MCF 10A (cell line): ENCODE measurements around the gene BNIP3. TPM values are rescaled to one million over a fixed set of nuclear protein-coding genes. Genes with fewer than 3 reads are reported as not detected.

ENCODE experiments used
- BruUV-seq: library from RNA; stranded (reverse); fragments of 400-500 nt; replicated peaks from 2 replicates; lab custom pipeline; 2021; lab: Mats Ljungman, UMichigan
- CTCF ChIA-PET: fragments of 300-600 bp; sonication (Branson Sonifier 250); formaldehyde crosslinking; extraction: SDS; loops from one replicate; lab custom pipeline; 2021; ENCODE audit warnings: antibody characterized with exemption, inconsistent platforms; lab: Yijun Ruan, JAX
- POLR2A ChIA-PET: fragments of 300-600, 350-650 bp; sonication (Branson Sonifier 250); formaldehyde crosslinking; extraction: SDS; loops from one replicate; lab custom pipeline; 2020; ENCODE audit warnings: antibody characterized with exemption, inconsistent platforms; lab: Yijun Ruan, JAX
- DNase-seq: peaks from one replicate; pipeline ENCODE4 v3.0.0-alpha.2; 2018; ENCODE audit not compliant: unreplicated experiment
- H3K27ac Mint-ChIP-seq: one replicate; pipeline ENCODE4 v1.8.0; 2022; ENCODE audit warnings: mild to moderate bottlenecking, low read depth, mixed read lengths; ENCODE audit not compliant: unreplicated experiment
- H3K27me3 Mint-ChIP-seq: one replicate; pipeline ENCODE4 v1.8.0; 2022; ENCODE audit warnings: mixed read lengths; ENCODE audit not compliant: insufficient read depth, unreplicated experiment
- H3K36me3 Mint-ChIP-seq: one replicate; pipeline ENCODE4 v1.8.0; 2022; ENCODE audit warnings: mild to moderate bottlenecking, moderate library complexity, mixed read lengths; ENCODE audit not compliant: insufficient read depth, unreplicated experiment
- H3K4me1 Mint-ChIP-seq: one replicate; pipeline ENCODE4 v1.8.0; 2022; ENCODE audit warnings: mixed read lengths; ENCODE audit not compliant: insufficient read depth, unreplicated experiment
- H3K4me3 Mint-ChIP-seq: one replicate; pipeline ENCODE4 v1.8.0; 2022; ENCODE audit warnings: mild to moderate bottlenecking, moderate library complexity, mixed read lengths; ENCODE audit not compliant: unreplicated experiment
- H3K9me3 Mint-ChIP-seq: one replicate; pipeline ENCODE4 v1.8.0; 2022; ENCODE audit warnings: mixed read lengths; ENCODE audit not compliant: unreplicated experiment
- intact Hi-C: fragments of 100-400 bp; cut with micrococcal nuclease; formaldehyde crosslinking; loops from 2 replicates; pipeline ENCODE4 v1.14.1; 2022
- total RNA-seq: library from RNA; stranded (reverse); gene quantifications from 2 replicates; pipeline ENCODE4 v1.2.3, GENCODE V29; 2022
- TF ChIP-seq, protein P1 (sequence below): fragments of 200-600 bp; IDR thresholded peaks from one replicate; pipeline ENCODE4 v1.8.0; 2022; ENCODE audit warnings: antibody characterized with exemption, mild to moderate bottlenecking; ENCODE audit not compliant: unreplicated experiment

The BNIP3 gene
- total RNA-seq, 1 experiment from 2014 or later: 47.0 TPM

DNA sequence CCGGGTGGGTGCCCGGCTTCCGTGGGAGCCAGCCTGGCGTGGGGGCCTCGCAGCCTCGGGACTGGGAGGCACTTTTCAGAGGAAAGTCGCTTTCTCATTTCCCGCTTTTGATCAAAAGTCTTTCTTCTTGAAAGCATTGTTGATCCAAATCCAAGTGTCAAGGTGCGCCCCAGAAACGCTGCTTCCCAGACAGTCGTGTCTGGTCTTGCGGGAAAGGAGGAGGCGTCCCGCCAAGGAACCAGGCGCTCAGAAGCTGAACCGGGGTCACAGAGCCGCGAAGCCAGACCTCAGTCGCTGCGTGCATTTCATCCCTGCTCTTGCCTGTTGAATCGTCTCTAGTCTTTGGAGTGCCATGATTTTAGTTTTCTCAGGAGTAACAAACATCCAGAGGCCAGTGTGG is 1.1 kb upstream of the BNIP3 start:
- Mint-ChIP-seq H3K9me3 (no peaks in the 10 kb centered on the region), H3K27ac (no peak overlapping the region), H3K27me3 (no peaks in the 10 kb centered on the region), H3K36me3 (peaks cover 9% of the 10 kb centered on the region), H3K4me1 (peaks cover 18% of the 10 kb centered on the region), H3K4me3 (peak overlapping the region; percentile 44)
- ChIA-PET CTCF (interaction anchor here (0.5 kb wide), 1 partner anchor 14 kb away, joined by 3 read pairs; no protein-coding TSS in a partner anchor), POLR2A (interaction anchor here (1.0 to 2.8 kb wide), 3 partner anchors 15 to 81 kb away, joined by 3 to 9 read pairs (median 8); no protein-coding TSS in a partner anchor)
- TF ChIP-seq, protein P1, sequence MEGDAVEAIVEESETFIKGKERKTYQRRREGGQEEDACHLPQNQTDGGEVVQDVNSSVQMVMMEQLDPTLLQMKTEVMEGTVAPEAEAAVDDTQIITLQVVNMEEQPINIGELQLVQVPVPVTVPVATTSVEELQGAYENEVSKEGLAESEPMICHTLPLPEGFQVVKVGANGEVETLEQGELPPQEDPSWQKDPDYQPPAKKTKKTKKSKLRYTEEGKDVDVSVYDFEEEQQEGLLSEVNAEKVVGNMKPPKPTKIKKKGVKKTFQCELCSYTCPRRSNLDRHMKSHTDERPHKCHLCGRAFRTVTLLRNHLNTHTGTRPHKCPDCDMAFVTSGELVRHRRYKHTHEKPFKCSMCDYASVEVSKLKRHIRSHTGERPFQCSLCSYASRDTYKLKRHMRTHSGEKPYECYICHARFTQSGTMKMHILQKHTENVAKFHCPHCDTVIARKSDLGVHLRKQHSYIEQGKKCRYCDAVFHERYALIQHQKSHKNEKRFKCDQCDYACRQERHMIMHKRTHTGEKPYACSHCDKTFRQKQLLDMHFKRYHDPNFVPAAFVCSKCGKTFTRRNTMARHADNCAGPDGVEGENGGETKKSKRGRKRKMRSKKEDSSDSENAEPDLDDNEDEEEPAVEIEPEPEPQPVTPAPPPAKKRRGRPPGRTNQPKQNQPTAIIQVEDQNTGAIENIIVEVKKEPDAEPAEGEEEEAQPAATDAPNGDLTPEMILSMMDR: no peak
- DNase-seq: no peak
- no TSS peak for BruUV-seq
- intact Hi-C loops: loop anchor here (5.0 kb wide), 2 partner anchors 80 to 95 kb away; partner anchors contain the start of gene PPP2R2D

GRCh38 chr10:131982185-131982756 is 548 bp upstream of the BNIP3 start:
- TF ChIP-seq, protein P1: no peak
- peaks cover 9% of the 10 kb centered on the region for H3K36me3 Mint-ChIP-seq
- no peaks in the 10 kb centered on the region for H3K27me3 Mint-ChIP-seq
- ChIA-PET CTCF (interaction anchor here (0.5 to 5.4 kb wide), 4 partner anchors 15 to 41 kb away, joined by 3 to 33 read pairs (median 3); no protein-coding TSS in a partner anchor), POLR2A (interaction anchor here (1.0 to 3.3 kb wide), 4 partner anchors 15 to 82 kb away, joined by 3 to 23 read pairs (median 5); no protein-coding TSS in a partner anchor)
- DNase-seq: no peak
- BruUV-seq: no TSS peak
- no peaks in the 10 kb centered on the region for H3K9me3 Mint-ChIP-seq
- intact Hi-C loops: loop anchor here (5.0 kb wide), 2 partner anchors 80 to 95 kb away; partner anchors contain the start of gene PPP2R2D
- H3K4me3 Mint-ChIP-seq: peak overlapping the region; percentile 82
- H3K27ac Mint-ChIP-seq: no peak overlapping the region
- peaks cover 18% of the 10 kb centered on the region for H3K4me1 Mint-ChIP-seq

DNA sequence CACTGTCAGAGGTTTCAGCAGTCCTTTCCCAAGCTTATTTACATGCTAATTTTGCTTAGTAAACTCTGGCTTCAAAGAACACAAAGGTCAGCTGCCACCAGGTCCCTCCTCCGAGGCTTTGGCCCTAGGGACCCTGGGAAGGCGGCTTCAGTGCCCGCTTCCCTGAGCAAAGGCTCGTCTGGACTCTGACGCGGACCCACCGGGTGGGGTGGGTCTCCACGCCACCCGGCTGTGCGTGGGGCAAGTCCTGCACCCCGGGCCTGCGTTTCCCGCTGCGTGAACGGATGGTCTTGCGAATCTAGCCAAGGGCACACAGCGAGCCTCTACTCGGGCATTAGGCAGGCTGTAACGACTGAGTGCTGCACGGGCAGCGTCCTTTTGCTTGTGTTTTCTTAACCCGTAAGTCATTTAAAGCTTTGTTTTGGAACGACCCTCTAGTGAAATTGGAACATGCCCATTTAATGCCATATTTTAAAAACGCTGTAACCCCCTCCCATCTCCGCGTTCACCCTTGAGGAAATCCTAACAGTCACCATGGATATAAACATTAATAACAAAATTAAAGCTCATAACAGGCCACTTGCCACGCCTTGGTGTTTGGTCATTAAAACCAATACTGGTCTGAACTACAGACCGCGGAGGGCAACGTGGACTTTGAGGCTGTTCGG is 828 bp downstream of the BNIP3 start:
- H3K36me3 Mint-ChIP-seq: peaks cover 14% of the 10 kb centered on the region
- H3K27me3 Mint-ChIP-seq: no peaks in the 10 kb centered on the region
- TSS peak; percentile 55 for BruUV-seq
- intact Hi-C loops: loop anchor here (1.0 to 5.0 kb wide), 3 partner anchors 42 to 94 kb away; partner anchors contain the start of gene PPP2R2D
- ChIA-PET POLR2A (interaction anchor here (0.6 to 3.3 kb wide), 10 partner anchors 9 to 465 kb away, joined by 3 to 23 read pairs (median 5); no protein-coding TSS in a partner anchor), CTCF (interaction anchor here (0.5 to 5.4 kb wide), 8 partner anchors 20 to 162 kb away, joined by 3 to 33 read pairs (median 4); no protein-coding TSS in a partner anchor)
- TF ChIP-seq, protein P1: no peak
- no peak for DNase-seq
- H3K4me1 Mint-ChIP-seq: peaks cover 18% of the 10 kb centered on the region
- H3K27ac Mint-ChIP-seq: peak overlapping the region; percentile 75
- peak overlapping the region; percentile 82 for H3K4me3 Mint-ChIP-seq
- H3K9me3 Mint-ChIP-seq: no peaks in the 10 kb centered on the region
